DMS 273 (cell line): Measurements from ENCODE around the gene WFDC8.
A peak's percentile ranks its signal among the peaks of the same experiment; 100 is the strongest.

Experiments
- DNase-seq: peaks from one replicate; lab custom pipeline; 2025; ENCODE audit not compliant: unreplicated experiment; lab: John Stamatoyannopoulos, UW

WFDC8 gene

DNA sequence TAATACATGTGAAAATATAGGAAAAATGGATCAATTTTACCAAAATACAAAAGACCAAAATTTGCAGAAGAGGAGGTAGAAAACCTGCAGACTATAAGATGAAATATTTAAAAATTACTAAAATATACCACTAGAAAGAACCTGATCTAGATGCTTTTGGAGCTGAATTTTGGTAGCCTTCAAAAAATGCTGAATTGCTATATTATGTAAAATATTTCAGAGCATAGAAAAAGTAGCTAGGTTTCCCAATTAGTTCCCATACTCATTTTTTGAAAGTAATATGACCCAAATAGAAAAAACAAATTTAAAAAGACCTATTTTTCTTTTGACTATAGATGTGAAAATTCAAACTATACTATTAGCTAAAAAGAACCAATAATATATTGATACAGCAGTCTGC is 28.3 kb downstream of the WFDC8 start:
- no peak for DNase-seq

DNA sequence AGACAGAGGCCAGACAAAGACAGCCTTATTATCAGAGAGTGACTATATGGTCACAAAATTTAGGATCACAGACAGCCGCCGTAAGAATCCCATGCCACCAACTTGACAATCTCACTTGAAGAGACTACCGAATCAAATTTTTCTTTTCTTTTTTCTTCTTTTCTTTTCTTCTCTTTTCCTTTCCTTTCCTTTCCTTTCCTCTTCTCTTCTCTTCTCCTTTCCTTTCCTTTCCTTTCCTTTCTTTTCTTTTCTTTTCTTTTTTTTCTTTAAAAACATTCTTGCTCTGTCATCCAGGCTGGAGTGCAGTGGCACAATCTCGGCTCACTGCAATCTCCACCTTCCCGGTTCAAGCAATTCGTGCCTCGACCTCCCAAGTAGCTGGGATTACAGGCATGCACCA is 30.7 kb downstream of the WFDC8 start:
- DNase-seq, result no peak

DNA sequence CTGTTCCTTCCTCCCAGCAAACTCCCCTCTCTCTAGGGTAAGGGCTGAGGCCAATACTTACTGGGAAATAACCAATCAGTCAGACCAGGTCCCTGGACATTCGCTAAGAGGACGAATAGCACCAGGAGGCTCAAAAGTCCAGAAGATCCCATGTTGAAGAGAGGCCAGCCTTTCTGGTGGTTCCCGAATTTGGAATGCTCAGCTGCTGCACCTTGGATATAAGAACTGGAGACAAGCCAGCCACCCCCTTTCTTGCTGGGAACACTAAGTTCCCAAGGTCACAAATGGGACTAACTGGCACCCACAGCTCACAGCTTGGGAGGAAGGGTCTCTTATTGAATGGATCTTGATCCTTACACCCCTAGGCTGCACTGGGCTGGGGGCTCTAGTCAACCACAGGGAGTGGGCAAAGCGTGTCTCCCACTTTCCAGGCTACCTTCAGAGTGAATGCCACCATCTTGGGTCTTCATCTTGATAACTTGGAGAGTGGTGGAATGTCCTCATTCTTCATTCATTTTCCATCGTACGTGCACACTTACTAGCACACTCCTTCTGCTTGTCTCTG is 31.8 kb downstream of the WFDC8 start, which contains the start of gene EPPIN:
EPPIN (minus strand) TSS at position 196 of the 565 bp plus-strand sequence; CDS start at position 152, 44 bp downstream.
- DNase-seq, result no peak

DNA sequence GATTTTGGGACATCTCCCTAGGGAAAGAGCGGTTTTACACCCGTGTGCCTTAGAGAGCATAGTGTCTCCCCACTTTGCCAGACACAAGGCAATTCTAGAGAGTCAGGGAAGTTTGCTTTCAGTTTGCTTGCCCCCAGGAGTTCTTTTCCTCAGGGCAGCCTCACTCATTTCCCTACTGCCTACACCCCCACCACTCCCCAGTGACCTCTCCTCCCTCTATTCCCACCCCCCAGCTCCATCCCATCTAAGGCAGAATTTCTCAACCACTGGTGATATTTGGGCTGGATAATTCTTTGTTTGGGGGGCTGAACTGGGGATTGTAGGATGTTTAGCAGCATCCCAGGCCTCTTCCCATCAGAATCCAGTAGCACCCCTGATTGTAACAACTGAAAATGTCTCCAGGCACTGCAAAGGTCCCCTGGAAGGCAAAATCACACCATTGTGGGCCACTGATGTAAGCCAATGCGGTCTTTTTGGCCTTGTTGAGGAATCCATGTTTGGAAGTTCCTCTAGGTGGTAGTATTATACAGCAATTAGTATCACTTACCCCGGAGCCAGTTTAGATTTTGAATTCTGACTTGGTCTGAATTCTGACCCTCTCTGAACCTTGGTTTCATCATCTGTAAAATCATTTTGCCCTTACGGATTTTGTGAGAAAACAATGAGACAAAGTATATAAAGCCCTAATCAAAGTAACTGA is 33.2 kb downstream of the WFDC8 start:
- DNase-seq, result peak; percentile 47

DNA sequence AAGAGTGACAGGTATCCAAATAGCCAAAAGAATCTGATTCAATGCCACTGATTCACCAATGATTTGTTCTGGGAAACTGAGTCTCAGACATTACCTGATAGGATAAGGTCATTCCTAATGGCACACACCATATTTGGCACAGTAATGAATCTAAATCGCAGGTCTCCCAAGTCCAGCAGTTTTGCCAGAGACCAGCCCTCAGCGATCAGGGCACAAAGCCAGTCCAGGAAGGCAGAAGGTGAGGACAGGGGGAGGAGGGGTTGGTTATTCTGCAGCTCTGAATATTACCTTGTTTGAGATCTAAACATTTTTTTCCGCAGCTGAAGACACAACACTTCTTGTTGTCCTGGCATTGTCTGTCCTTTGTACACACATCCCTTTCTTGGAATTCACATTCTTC is 33.7 kb downstream of the WFDC8 start:
- DNase-seq, result no peak

DNA sequence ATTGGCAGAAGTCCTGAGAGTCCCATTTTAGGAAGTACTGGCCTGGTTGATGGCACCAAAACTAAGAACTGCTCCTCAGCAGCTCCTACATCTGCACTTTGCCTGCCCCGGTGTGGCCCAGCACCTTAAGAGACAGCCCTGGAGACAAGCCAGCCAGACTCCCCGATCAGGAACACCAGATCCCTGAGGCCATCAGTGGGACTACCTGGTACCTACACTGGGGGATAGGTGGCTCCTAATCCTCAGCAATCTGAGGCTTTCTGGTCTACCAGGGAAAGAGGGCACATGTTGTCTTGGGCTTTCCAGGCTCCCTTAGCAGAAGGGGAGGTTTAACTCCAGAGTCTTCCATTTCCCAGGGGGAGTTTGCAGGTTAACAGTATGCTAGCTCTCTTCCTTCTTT is 39.7 kb downstream of the WFDC8 start, which contains the start of gene WFDC6:
WFDC6 (minus strand) TSS at position 101 of the 400 bp plus-strand sequence; CDS start at position 26, 75 bp downstream.
- DNase-seq, result no peak

DNA sequence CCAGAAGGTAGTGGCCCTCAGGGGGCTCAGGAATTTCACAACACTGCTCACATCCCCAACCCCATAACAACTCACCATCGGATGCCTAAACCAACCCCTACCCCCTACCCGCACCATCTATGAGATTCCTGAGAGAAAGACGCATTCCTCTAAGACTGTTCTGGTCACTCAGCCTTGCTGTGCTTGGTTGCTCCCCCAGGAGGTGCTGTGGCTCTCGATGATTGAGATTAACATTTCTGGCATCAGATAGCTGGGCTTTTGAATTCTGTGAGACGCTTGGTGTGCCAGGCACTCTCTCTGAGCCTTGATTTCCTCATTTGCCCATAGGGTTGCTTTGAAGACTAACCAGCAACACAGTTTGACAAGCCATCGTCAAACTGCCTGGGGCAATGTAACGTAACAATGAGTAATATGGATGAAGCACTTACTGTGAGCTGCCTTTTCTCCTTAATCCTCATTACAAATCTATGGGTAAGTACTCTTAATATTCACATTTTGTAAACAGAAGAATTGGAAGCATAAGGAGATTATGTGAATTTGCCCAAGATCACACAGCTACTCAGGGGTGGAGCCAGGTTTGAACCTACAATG is 40.8 kb downstream of the WFDC8 start:
- no peak for DNase-seq

DNA sequence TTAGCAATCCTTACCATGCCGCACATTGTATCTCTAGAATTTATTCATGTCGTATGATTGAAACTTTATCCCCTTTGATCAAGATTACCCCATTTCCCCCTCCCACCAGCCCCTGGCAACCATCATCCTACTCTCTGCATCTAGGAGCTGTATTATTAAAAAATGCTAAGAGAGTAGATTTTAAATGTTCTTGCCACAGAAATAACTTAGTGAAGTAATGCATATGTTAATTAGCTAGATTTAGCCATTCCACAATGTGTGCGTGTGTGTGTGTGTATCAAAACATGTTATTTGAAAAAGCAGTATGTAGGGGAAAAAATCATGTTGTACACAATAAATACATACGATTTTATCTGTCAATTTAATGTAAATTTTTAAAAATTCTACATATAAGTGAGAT is 51.8 kb downstream of the WFDC8 start:
- no peak for DNase-seq

DNA sequence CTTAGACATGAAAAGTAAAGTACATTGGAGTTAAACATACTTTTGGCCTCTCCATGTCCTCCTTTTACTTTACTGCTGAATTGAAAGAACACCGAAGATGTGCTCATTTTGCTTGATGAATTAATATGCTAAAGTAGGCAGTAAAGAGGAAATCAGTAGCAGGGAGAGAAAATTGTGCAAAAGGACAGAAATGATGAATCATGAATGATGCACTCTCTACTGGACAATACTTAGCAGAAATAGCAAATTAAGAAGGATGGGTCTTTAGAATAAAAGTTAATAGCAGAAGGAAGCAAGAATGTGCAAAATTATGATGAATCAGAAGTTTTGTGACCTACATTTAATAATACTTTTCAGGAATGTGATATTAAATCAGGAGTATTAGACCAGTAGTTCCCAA is 55.3 kb downstream of the WFDC8 start:
- no peak for DNase-seq

DNA sequence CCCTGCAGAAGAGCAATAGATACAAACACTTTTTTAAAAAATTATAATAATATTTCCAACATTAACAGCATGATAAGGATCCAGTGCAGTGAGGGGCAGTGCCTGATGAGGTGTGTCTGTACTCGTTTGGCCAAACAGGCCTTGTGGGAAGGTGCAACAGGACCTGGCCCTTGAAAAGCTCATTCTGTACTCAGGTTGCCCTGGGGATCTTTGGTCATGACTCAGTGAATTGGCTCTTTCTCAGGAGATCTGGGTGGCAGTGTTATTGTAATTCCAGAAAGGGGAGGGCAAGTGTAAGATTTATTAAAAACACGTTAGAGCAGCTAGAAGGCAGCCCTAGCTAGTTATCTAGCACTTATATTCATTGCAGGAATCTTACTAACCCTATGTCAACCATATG is 60.8 kb downstream of the WFDC8 start:
- no peak for DNase-seq

DNA sequence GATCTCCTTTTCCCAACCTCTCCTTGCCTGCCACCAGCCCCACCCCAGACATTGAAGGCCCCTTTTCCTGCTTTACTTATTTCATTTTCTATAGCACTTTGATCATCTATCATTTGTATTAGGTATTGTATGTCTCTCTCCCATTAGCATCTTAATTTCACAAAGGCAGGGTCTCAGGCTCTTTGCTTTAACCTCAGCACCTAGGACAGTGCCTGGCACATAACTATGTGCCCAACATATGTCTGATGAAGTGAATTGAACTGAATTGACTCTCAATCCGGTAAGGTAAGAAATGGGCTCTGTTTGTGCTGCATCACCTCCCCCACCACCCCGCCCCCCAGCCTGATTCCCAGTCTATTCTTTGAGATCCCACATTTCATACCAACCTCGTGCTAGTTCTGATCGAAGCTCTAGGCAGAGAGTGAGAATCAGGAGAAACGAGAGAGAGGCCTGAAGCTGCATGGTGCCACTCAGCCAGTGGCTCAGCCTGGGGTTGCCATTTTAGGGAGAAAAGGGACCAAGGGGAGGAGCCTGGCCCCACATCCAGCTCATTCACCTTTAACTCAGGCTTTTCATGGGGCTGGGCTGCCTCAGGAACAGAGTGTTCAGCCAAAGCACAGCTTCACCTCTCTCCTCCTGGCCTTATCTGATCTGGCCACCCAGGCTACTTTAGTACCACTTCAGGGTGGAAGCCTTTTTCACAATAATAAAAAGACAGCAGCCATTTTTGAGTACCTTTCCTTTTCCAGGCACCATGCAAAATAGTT is 63.8 kb downstream of the WFDC8 start, which contains the start of gene SPINT3:
SPINT3 (minus strand) TSS at position 476 of the 767 bp plus-strand sequence; CDS start at position 462, 14 bp downstream.
- no peak for DNase-seq

DNA sequence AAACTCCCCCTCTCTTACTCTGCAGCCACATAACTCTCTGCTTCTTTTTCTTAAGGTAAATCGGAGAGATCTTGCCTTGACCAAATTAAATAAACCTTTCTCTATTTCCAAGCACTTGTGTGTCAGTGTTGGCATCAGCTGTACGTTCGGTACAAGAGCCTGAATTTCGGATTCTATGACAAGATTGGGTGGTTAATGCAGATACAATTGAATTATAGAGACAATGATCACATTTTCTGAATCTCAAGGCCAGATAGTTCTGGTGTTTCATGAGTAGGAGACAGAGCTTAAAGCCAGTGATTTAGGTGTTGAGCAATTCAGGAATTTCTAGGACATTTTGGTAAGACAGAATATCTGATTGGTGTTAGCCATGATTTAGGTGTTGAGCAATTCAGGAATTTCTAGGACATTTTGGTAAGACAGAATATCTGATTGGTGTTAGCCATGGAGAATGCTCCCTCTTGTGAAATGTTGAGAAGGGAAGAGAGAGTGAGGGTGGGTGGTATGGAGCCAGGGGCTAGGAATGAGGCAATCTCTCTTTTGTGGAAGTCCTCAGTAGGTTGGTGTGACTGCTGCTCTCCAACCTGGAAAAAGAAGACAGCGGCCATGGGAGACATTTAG is 68.7 kb downstream of the WFDC8 start:
- no peak for DNase-seq

DNA sequence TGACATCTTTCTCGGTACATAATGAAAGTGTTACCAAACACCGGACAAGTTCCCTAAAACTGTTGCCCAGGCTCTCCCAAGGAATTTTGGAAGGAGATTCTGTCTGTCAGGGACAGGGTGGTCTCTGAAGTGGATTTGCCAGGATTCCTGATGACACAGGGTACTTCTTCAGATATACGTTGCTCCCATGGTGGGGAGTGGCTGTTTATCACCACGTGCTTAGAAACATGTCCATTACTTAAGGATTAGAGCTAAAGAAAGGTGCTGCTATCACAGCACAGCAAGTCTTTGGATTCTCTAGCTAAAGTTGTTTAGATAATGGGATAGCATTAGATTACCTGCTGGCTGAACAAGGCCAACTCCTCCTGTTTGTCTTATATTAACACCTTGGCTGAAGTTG is 70.0 kb downstream of the WFDC8 start:
- DNase-seq, result no peak

DNA sequence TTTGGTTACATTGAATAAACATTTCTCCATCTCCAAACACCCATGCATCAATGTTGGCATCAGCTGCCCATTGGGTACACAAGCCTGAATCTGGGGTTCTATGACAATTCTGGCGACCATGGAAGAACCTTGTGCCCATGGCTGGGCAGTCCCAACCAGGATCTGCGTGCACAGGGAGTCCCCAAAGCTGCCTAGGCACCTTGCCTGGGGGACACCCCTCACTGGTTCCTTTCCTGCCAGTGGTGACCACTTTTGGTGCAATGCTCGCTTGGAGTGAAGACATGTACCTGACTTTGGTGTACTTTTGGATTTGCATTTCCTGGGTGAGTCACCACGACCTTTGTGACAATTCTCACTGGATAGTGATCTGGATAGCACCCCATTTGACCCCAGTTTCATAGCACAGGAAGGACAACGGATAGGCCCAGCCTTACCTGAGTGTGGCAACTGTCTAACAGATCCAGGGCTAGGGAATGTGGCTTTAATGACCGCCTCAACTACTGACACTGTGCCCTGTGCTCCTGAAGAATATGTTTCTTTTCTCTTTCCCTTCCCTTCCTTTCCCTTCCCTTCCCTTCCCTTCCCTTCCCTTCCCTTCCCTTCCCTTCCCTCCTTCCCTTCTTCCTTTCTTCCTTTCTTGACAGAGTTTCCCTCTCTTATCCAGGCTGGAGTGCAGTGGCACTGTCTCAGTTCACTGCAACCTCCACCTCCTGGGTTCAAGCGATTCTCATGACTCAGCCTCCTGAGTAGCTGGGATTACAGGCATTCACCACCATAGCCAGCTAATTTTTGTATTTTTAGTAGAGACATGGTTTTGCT is 70.8 kb downstream of the WFDC8 start:
- DNase-seq, result no peak

DNA sequence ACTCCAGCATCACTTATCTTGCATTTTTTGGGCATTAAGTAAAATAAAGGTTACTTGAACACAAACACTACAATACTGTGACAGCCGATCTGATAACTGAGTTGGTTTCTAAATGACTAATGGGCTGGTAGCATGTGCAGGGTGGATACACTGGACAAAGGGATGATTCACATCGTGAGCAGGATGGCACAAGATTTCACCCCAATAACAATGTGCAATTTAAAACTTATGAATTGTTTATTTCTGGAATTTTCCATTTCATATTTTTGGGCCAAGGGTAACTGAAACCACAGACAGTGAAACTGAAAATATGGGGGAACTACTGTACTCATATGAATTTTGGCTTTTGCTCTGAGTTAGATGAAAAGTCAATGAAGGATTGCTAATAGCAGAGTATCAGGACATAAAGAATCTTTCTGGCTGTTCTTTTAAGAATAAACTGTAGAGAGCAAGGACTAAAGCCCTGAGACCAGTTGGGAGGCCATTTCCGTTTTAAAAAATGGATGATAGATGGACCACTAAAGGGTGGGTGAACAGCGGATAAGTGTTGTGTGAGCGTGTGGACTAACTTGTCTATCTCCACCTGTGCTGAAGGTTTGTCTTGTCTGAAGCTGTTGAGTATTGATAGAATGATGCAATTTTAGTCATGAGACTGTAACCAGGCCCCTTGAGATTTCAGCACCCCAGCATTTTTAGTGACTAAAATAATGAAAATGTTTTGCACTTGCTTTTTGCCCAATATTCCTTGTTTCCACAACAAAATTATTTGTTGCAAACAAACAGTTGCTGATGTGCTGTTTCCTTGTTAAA is 71.9 kb downstream of the WFDC8 start:
- DNase-seq, result no peak

DNA sequence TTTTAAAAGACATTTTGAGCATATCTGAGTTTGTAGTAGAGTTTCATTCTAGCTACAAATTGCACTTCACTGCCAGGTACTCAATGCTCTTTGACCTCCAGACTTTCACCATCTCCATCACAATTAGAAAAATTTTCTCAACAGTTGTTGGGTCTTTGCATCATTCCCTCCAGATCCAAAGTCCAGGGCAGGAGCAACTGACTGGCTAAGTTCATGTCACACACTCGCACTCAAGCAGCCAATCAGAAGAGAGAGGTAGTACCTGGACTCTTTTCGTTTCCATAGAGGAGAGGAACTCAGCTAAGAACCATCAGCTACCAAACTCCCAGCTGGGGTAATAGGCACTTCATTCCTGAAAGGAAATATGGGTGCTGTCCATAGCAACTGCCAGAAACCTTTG is 72.7 kb downstream of the WFDC8 start:
- no peak for DNase-seq

DNA sequence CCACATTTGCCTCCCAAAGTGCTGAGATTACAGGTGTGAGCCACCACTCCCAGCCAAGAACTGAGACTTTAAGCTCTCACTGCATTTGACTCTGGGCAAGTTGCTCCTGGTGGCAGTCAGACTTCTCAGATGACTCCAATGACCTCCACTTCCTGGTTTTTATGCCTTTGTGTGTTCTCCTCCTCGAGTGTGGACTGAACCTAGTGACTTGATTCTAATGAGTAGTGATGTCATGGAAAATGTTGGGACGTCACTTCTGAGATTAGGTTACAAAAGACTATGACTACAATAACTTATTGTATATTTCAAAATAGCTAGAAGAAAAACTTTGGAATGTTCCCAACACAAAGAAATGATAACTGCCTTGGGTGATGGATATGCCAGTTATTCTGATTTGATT is 75.7 kb downstream of the WFDC8 start:
- no peak for DNase-seq

DNA sequence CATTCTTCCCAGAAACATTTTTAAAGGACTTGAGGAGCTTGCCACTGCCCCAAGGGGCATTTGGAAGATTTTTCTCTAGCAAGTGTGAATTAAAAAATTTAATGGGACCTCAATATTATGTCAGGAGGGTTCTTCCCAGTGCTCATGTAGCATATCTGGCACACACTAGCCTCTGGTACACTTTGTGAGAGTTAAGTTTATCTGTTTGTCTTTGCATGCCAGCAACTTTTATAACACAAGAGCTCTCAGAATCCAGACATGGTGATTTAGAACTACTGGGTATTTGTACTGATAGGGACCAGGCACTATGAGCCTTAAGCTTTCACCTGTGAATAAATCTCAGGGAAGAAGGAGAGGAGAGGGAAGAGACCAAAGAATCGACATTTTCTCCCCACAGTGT is 76.5 kb downstream of the WFDC8 start:
- no peak for DNase-seq
